Erythroblast (primary cell): ENCODE results near the gene CXXC5.

Experiments used
- GATA1 ChIP-seq: IDR thresholded peaks from 2 replicates; pipeline ENCODE4 v1.6.1; 2011; ENCODE audit warnings: low read depth, mild to moderate bottlenecking, control low read depth, low read length, moderate library complexity
- POLR2A ChIP-seq: IDR thresholded peaks from 2 replicates; pipeline ENCODE4 v1.6.1; 2011; ENCODE audit warnings: mild to moderate bottlenecking, low read length

GRCh38 chr5:139654871-139655491 is 6.8 kb downstream of the CXXC5 start:
- no peak for TF ChIP-seq POLR2A
- no peak for TF ChIP-seq GATA1
